ENCODE results near the gene SPINK8. TPM values are rescaled to one million over a fixed set of nuclear protein-coding genes. Genes with fewer than 3 reads are reported as not detected.
A peak's percentile ranks its signal among the peaks of the same experiment; 100 is the strongest.

SPINK8 gene
- total RNA-seq, 1 donor from 2014 or later, result not detected

GRCh38 chr3:48306860-48307530, 26.5 kb downstream of the SPINK8 start:
- intact Hi-C loops (cut with micrococcal nuclease), result no loop called here
- Mint-ChIP-seq H3K4me3 (no peak overlapping the region), H3K36me3 (ENCODE audit: low read depth) (peaks cover 4% of the 10 kb centered on the region), H3K27me3 (ENCODE audit: insufficient read depth) (peaks cover 40% of the 10 kb centered on the region), H3K9me3 (no peaks in the 10 kb centered on the region), H3K4me1 (ENCODE audit: low read depth) (peaks cover 21% of the 10 kb centered on the region), H3K27ac (no peak overlapping the region)
- no peak for DNase-seq (ENCODE audit: low spot score)

- intact Hi-C loops (cut with micrococcal nuclease), result no loop called here
- H3K36me3 Mint-ChIP-seq (ENCODE audit: low read depth), result peaks cover 6% of the 10 kb centered on the region
- no peak for DNase-seq (ENCODE audit: low spot score)
- no peaks in the 10 kb centered on the region for H3K9me3 Mint-ChIP-seq
- H3K4me1 Mint-ChIP-seq (ENCODE audit: low read depth), result peaks cover 25% of the 10 kb centered on the region
- H3K27me3 Mint-ChIP-seq (ENCODE audit: insufficient read depth), result peaks cover 40% of the 10 kb centered on the region
- no peak overlapping the region for H3K4me3 Mint-ChIP-seq
- H3K27ac Mint-ChIP-seq, result no peak overlapping the region
These were observed 27.2 kb downstream of the SPINK8 start for GRCh38 chr3:48306290-48306689.

- Mint-ChIP-seq H3K4me3 (no peak overlapping the region), H3K27ac (no peak overlapping the region), H3K9me3 (no peaks in the 10 kb centered on the region), H3K36me3 (ENCODE audit: low read depth) (peaks cover 6% of the 10 kb centered on the region), H3K4me1 (ENCODE audit: low read depth) (peaks cover 26% of the 10 kb centered on the region), H3K27me3 (ENCODE audit: insufficient read depth) (peaks cover 37% of the 10 kb centered on the region)
- DNase-seq (ENCODE audit: low spot score), result no peak
- intact Hi-C loops (cut with micrococcal nuclease), result no loop called here
These were observed 28.1 kb downstream of the SPINK8 start for GRCh38 chr3:48305396-48305795.

GRCh38 chr3:48303021-48303420, 30.4 kb downstream of the SPINK8 start:
- intact Hi-C loops (cut with micrococcal nuclease), result no loop called here
- peaks cover 24% of the 10 kb centered on the region for H3K27me3 Mint-ChIP-seq (ENCODE audit: insufficient read depth)
- DNase-seq (ENCODE audit: low spot score), result no peak
- no peaks in the 10 kb centered on the region for H3K9me3 Mint-ChIP-seq
- peak overlapping the region; percentile 95 for H3K4me3 Mint-ChIP-seq
- H3K36me3 Mint-ChIP-seq (ENCODE audit: low read depth), result peaks cover 16% of the 10 kb centered on the region
- H3K4me1 Mint-ChIP-seq (ENCODE audit: low read depth), result peaks cover 50% of the 10 kb centered on the region
- no peak overlapping the region for H3K27ac Mint-ChIP-seq

- H3K9me3 Mint-ChIP-seq, result no peaks in the 10 kb centered on the region
- no peak for DNase-seq (ENCODE audit: low spot score)
These were observed 31.7 kb downstream of the SPINK8 start for GRCh38 chr3:48301800-48302166.

GRCh38 chr3:48301020-48301799, 32.3 kb downstream of the SPINK8 start, which contains the start of gene NME6:
Gene NME6, minus strand, starts transcription at chr3:48301367.
- Mint-ChIP-seq H3K27me3 (ENCODE audit: insufficient read depth) (peaks cover 11% of the 10 kb centered on the region), H3K4me3 (peak within 1 kb of the TSS; percentile 95), H3K4me1 (ENCODE audit: low read depth) (peaks cover 52% of the 10 kb centered on the region), H3K27ac (peak within 1 kb of the TSS; percentile 98), H3K36me3 (ENCODE audit: low read depth) (peaks cover 28% of the 10 kb centered on the region), H3K9me3 (no peaks in the 10 kb centered on the region)
- intact Hi-C loops (cut with micrococcal nuclease), result loop anchor here (1.0 kb wide), 7 partner anchors 28 to 416 kb away; partner anchors contain the start of genes CDC25A, IP6K2, SLC26A6 and ZNF589
- peak; percentile 87 for DNase-seq (ENCODE audit: low spot score)

More at GRCh38 chr3:48301800-48302166, 31.7 kb downstream of the SPINK8 start:
- Mint-ChIP-seq H3K4me3 (peak overlapping the region; percentile 95), H3K36me3 (ENCODE audit: low read depth) (peaks cover 22% of the 10 kb centered on the region), H3K27me3 (ENCODE audit: insufficient read depth) (peaks cover 16% of the 10 kb centered on the region), H3K4me1 (ENCODE audit: low read depth) (peaks cover 54% of the 10 kb centered on the region), H3K27ac (peak overlapping the region; percentile 86)
- intact Hi-C loops (cut with micrococcal nuclease), result loop anchor here (1.0 kb wide), 7 partner anchors 28 to 416 kb away; partner anchors contain the start of genes CDC25A, IP6K2, SLC26A6 and ZNF589

GRCh38 chr3:48299746-48300712, 33.4 kb downstream of the SPINK8 start:
- peak; percentile 26 for DNase-seq (ENCODE audit: low spot score)
- intact Hi-C loops (cut with micrococcal nuclease), result no loop called here
- Mint-ChIP-seq H3K27ac (peak overlapping the region; percentile 98), H3K27me3 (ENCODE audit: insufficient read depth) (peaks cover 2% of the 10 kb centered on the region), H3K4me3 (peak overlapping the region; percentile 95), H3K9me3 (no peaks in the 10 kb centered on the region), H3K36me3 (ENCODE audit: low read depth) (peaks cover 29% of the 10 kb centered on the region), H3K4me1 (ENCODE audit: low read depth) (peaks cover 52% of the 10 kb centered on the region)

- DNase-seq (ENCODE audit: low spot score), result no peak
- Mint-ChIP-seq H3K27me3 (ENCODE audit: insufficient read depth) (no peaks in the 10 kb centered on the region), H3K4me1 (ENCODE audit: low read depth) (peaks cover 43% of the 10 kb centered on the region), H3K4me3 (no peak overlapping the region), H3K9me3 (no peaks in the 10 kb centered on the region), H3K27ac (no peak overlapping the region), H3K36me3 (ENCODE audit: low read depth) (peaks cover 46% of the 10 kb centered on the region)
- intact Hi-C loops (cut with micrococcal nuclease), result no loop called here
These were observed 36.2 kb downstream of the SPINK8 start for GRCh38 chr3:48297111-48297810.

- Mint-ChIP-seq H3K27ac (no peak overlapping the region), H3K9me3 (no peaks in the 10 kb centered on the region), H3K4me1 (ENCODE audit: low read depth) (peaks cover 37% of the 10 kb centered on the region), H3K36me3 (ENCODE audit: low read depth) (peaks cover 46% of the 10 kb centered on the region), H3K4me3 (no peak overlapping the region), H3K27me3 (ENCODE audit: insufficient read depth) (no peaks in the 10 kb centered on the region)
- DNase-seq (ENCODE audit: low spot score), result no peak
- intact Hi-C loops (cut with micrococcal nuclease), result no loop called here
These were observed 36.8 kb downstream of the SPINK8 start for GRCh38 chr3:48296699-48297098.

GRCh38 chr3:48294611-48295263, 38.7 kb downstream of the SPINK8 start:
- H3K4me3 Mint-ChIP-seq, result no peak overlapping the region
- H3K4me1 Mint-ChIP-seq (ENCODE audit: low read depth), result peaks cover 28% of the 10 kb centered on the region
- intact Hi-C loops (cut with micrococcal nuclease), result no loop called here
- DNase-seq (ENCODE audit: low spot score), result no peak
- H3K9me3 Mint-ChIP-seq, result no peaks in the 10 kb centered on the region
- peaks cover 42% of the 10 kb centered on the region for H3K36me3 Mint-ChIP-seq (ENCODE audit: low read depth)
- H3K27ac Mint-ChIP-seq, result no peak overlapping the region
- no peaks in the 10 kb centered on the region for H3K27me3 Mint-ChIP-seq (ENCODE audit: insufficient read depth)

GRCh38 chr3:48289659-48290058, 43.8 kb downstream of the SPINK8 start:
- intact Hi-C loops (cut with micrococcal nuclease), result no loop called here
- H3K36me3 Mint-ChIP-seq (ENCODE audit: low read depth), result peaks cover 35% of the 10 kb centered on the region
- no peaks in the 10 kb centered on the region for H3K9me3 Mint-ChIP-seq
- H3K27ac Mint-ChIP-seq, result no peak overlapping the region
- peaks cover 4% of the 10 kb centered on the region for H3K4me1 Mint-ChIP-seq (ENCODE audit: low read depth)
- H3K27me3 Mint-ChIP-seq (ENCODE audit: insufficient read depth), result no peaks in the 10 kb centered on the region
- H3K4me3 Mint-ChIP-seq, result no peak overlapping the region
- no peak for DNase-seq (ENCODE audit: low spot score)
